RKO (cell line): ENCODE data around the gene CD160.
"Not testable (repeated sequence)": the region's sequence is repeated elsewhere in the genome, so short reads cannot be mapped to it uniquely, and the experiment has no call there.

ENCODE experiments used
- DNase-seq: peaks from one replicate; pipeline ENCODE4 v3.0.0-alpha.2; 2016; ENCODE audit warnings: low spot score

The CD160 gene, protein sequence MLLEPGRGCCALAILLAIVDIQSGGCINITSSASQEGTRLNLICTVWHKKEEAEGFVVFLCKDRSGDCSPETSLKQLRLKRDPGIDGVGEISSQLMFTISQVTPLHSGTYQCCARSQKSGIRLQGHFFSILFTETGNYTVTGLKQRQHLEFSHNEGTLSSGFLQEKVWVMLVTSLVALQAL

GRCh38 chr1:145719230-145720079 lies at the start of gene CD160:
Gene CD160, plus strand, starts transcription at chr1:145719499. Its CDS starts 8,829 bp downstream, at chr1:145728328.
- no peak for DNase-seq

DNA sequence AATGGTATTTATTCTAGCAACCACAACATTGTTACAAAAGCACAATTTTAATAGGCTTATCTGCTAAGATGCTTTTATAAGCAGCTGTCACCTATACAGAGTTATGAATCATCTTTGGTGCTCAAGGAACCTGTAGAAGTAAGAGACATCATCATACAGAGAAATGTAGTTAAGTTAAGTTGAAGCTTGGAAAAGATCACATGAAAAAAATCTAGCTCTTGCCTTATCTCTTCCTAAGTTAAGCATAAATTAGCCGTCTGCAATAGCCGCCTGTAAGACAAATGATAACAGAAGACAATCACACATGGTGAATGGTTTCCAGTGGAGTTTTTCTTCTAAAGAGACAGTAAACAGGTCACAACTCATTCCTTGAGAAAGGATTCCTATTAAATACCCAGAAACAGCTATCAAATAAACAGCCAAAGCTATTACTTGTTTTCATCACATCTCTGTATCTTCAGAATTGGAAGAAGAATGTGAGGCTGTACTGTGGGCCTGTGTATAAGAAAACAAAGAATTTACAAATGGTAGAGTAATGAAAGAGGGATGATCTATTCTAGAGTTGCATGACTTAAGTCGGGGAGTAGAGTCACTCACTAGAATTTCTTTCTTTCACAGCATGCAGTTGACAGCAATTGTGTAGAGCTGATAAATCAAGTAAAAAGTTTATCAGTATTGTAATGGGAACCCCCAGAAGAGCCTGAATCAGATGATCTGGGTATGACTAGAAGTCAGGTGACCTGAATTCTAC lies 48.1 kb upstream of the CD160 start:
- not testable (repeated sequence) for DNase-seq

DNA sequence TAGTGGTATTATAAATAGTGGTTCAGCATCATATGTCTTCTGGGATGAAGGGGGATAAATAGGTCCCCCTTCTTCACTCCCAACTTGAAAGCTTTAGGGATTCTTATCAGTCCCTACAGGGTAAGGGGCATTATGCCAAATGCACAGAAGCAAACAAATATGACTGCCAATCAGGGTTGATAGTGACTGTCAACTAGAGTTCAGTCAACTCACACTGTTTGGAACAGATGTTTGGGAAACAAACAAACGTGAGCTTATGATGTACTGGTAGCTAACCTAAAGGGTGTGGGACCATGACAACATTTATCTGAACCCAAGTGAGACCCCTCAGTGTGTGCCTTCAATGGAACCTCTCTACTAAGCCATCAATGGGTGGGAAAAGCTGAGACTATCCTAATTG lies 46.1 kb upstream of the CD160 start:
- not testable (repeated sequence) for DNase-seq

- DNase-seq, result not testable (repeated sequence)
Observed at GRCh38 chr1:145684858-145685257, 34.4 kb upstream of the CD160 start.

DNA sequence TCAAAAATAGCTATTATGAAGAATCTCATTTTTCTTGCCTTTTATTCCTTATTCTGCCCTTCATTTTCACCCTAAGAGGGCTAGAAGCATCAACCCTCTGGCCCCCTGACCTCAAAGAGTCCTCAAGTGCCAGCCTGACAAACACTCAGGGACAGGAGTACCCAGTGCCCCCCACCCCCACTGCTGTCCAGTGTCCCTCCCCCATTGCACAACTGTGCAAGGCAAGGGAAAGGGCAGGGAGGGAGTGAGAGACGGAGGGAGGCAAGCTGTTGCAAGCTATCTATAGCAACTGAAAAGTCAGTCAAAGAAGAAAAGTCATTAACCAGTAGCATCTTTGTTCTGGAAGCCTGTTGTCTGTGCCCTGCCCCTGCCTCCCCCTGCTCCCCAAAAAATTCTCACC lies 33.2 kb upstream of the CD160 start:
- not testable (repeated sequence) for DNase-seq

- DNase-seq, result no peak
Observed at GRCh38 chr1:145688328-145688727, 31.0 kb upstream of the CD160 start.

DNA sequence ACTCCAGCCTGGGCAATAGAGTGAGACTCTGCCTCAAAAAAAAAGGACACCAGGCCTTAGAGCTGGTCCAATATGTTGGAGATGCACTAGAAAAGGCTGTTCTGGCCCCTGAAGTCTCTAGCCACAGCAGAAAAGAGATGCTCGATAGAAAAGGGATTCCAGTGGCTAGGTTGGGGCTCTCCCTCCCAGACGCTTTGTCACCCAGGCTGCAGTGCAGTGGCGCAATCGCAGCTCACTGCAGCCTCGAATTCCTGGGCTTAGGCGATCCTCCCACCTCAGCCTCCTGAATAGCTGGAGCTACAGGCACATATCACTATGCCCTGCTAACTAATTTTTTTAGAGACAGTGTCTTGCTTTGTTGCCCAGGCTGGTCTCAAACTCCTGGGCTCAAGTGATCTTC lies 30.4 kb upstream of the CD160 start:
- no peak for DNase-seq

GRCh38 chr1:145689922-145690321 lies 29.4 kb upstream of the CD160 start:
- DNase-seq, result no peak

- DNase-seq, result no peak
Observed at GRCh38 chr1:145690587-145691558, 28.4 kb upstream of the CD160 start.

GRCh38 chr1:145692785-145693443 lies 26.4 kb upstream of the CD160 start:
- DNase-seq, result no peak

DNA sequence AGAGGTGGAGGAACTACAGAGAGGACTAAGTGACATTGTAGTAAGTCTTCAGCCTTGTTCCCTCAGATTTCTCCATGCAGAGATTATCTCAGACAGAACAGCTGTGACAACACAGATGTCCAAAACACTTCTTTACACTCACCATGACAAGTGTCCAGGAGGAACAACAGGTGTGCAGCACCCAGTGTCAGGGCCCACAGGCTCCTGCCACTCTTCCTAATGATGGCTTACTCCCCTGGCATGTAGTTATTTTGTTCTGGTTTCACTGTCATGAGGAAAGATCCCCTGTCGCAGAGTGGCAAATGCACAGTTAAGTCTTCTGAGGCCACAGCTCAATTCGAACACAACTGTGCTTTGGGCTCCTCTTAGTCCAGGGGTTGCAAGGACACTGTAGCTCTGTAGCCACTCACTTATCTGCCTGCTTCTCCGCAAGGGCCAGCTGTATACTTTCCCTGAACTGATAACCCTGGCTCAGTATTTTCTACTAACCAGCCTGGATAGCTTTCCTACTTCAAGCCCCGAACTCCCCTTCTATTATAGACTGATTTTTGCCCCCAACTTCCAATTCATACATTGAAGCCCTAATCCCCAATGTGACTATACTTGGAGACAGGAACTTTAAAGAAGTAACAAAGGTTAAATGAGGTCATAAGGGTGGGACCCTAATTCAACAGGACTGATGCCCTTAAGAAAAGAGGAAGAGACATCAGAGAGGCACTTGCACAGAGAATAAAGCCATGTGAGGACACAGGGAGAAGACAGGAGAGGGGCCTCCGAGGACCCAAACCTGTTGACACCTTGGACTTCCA lies 23.3 kb upstream of the CD160 start:
- DNase-seq, result no peak

GRCh38 chr1:145696630-145696960 lies 22.7 kb upstream of the CD160 start:
- DNase-seq, result no peak

DNA sequence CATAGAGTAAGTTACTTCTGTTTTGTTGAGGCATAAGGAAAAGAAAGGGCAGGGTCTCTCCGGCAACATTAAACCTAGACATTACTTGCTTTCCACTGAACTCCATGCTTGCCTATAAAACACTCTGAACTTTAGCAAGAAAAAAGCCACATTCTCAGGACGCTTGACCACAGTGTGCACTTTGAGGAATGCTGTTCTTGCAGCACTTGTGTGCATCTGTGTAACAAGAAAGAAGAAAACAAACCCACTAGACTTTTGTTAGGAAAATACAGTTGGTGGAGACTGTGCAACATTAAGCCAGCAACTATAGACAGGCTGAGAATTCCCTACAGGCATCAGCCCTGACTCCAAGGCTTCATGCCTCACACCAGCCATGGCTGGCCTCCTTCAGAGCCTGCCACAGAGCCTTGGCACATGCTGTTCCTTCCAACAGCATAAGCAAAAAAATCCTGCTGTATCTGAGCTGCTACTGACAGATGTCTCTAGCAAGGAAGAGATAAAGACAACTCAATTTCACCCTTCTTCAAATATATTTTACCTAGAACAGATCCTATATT lies 17.9 kb upstream of the CD160 start:
- no peak for DNase-seq

DNA sequence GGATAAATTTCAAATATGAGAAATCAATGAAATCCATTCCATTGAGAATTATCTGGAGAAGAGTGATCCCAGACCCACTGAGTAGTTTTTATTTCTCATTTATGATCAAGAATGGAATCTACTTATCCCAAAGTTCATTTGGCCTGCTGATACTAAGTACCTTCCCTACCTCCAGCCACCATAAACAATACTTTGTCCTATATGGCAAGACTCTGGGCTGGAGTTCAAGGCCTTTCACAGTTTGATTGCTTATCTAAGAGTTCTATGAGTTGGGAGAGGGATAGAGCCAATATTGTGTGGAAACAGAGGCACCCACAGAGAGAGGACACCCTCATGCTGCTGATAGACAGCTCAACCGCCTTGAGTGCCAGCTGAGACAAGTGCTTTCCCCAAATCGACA lies 17.2 kb upstream of the CD160 start:
- no peak for DNase-seq

DNA sequence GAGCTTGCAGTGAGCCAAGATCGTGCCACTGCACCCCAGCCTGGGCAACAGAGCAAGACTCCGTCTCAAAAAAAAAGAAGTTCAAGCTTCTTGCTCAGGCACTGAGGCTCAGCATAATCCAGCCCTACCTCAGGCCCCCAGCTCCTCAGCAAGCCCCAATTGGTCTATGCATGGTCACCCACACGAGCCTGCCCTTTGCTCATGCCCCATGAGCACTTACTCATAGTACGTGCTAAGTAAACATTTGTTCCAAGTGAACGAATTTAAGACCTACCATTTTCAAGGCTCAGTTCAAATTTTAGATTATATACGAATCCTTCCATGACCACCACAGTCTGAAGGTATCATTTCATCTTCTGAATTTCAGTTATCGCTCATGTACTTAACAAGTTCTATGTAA lies 16.5 kb upstream of the CD160 start:
- no peak for DNase-seq

- DNase-seq, result no peak
Observed at GRCh38 chr1:145705622-145706021, 13.7 kb upstream of the CD160 start.

DNA sequence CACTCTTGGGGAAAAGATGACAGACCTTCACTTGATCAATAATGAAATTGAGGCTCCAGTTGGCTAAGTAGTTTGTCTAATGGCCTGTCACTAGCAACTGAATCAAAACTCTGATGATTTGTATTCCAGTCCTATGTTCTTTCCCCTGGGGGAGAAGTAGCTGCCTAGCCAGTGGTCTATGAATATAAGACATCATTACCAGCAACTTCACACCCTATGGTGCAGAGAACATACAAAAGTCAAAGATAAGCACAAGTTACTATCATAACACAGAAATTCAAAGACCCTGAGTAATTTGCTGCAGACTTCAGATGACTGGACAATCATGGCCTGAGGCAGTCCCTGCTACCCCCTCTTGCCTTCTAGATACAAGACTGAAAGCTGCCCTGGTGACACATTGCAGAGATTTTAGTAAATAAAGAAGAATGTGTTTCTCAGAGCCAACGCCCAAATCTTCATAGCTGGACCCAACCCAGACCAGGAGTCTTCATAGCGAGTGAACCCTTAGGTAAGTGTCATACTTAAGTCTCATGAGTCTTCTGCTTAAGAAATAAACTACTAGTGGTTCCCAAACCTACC lies 13.1 kb upstream of the CD160 start:
- DNase-seq, result no peak

DNA sequence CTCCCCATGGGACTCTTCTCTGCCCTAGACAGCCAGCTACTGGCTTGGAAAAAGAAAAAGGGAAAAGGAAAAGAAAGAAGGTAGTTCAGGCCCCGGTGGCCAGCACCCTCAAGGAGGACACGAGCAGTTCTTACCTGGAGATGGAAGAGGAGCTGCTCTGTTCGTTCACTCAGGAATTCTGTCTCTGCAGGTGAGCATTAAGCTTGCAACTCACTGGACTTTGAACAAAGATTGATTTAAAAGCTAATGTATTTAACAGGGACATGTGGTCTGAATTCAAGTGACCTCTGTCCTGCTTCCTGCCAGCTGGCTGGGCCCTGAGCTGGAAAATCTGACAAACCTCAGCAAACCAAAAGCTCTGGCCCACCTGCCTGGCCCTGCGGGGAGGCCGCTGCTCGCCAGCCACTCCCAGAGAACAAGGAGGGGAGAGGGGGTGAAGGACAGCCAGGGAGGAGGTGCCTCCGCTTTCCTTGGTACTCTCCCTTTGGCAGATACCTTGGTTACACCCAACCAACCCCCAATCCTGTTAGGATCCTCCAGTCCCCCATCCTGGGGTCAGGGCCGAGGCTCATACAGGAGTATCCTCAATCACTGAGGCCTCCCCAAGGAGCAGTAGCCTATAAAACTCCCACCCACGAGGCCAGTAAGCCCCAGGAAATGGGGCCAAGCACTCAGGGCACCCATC lies 12.0 kb upstream of the CD160 start, which contains the start of gene PDZK1:
Gene PDZK1 (minus strand): TSS at position 186 of the 685 bp plus-strand sequence. CDS start 19,347 bp downstream, outside the sequence.
- DNase-seq, result no peak

DNA sequence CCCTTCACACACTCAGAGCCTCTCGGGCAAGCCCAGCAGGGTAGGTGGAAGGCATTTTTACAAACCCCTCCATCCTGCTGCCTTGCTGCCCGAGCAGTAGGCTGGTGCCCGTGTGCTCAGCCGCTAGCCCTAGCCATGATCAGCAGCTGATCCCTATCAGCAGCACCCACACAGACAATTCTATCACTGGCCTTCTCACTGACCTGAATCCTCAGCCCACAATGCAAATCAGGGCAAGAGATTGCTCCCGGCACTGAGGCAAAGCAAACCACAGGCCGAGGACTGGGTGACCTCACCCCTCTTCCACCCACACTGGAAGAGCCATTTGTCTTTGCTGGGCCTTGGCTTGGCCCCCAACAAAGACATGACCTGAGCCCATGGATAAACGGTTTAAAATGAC lies 11.2 kb upstream of the CD160 start:
- DNase-seq, result no peak
